Left lung (tissue), 10 donors: ENCODE measurements around the gene ANKMY1. TPM values are rescaled to one million over a fixed set of nuclear protein-coding genes. Genes with fewer than 3 reads are reported as not detected.

Experiments
- ATAC-seq: fragments of 200-7000 bp; cut with Tn5 transposase; one replicate; pipeline ENCODE4 v1.9.1; 2020; ENCODE audit warnings: moderate library complexity
- DNase-seq, 4 donors: peaks; one replicate each; pipeline ENCODE4 v3.0.0-alpha.2; 2013 to 2020
- H3K27ac ChIP-seq, 2 donors: fragments of 200-600 bp; sonication (generic) in 1 of 2; one replicate each; pipeline versions ENCODE4 v1.5.0 to v1.8.0; 2020 to 2021
- H3K27me3 ChIP-seq, 2 donors: fragments of 200-600 bp; sonication (generic) in 1 of 2; one replicate each; pipeline versions ENCODE4 v1.5.0 to v1.8.0; 2020 to 2021
- H3K36me3 ChIP-seq, 2 donors: fragments of 200-600 bp; sonication (generic) in 1 of 2; one replicate each; pipeline versions ENCODE4 v1.5.0 to v1.8.0; 2020 to 2021
- H3K4me1 ChIP-seq, 2 donors: fragments of 200-600 bp; one replicate each; pipeline ENCODE4 v1.8.0; 2021
- H3K4me3 ChIP-seq, 2 donors: fragments of 200-600 bp; sonication (generic) in 1 of 2; one replicate each; pipeline versions ENCODE4 v1.5.0 to v1.8.0; 2020 to 2021; ENCODE audit warnings: mild to moderate bottlenecking in 1 of 2
- H3K9me3 ChIP-seq, 2 donors: fragments of 200-600 bp; sonication (generic) in 1 of 2; one replicate each; pipeline versions ENCODE4 v1.5.0 to v1.8.0; 2020 to 2021
- CTCF ChIP-seq, 2 donors: fragments of 200-600 bp; sonication (generic) in 1 of 2; IDR thresholded peaks; one replicate each; pipeline versions ENCODE4 v1.5.0 to v1.8.0; 2021; ENCODE audit warnings: antibody characterized with exemption in 2 of 2
- intact Hi-C, 2 donors: fragments of 100-400 bp; cut with DNase I; formaldehyde crosslinking; loops; one replicate each; pipeline versions ENCODE4 v1.11.2 to v1.14.2; 2022
- polyA plus RNA-seq, 6 donors: library from polyadenylated mRNA; unstranded; fragments of 120-200 nt; gene quantifications; one replicate each; pipeline ENCODE4 v1.2.1, GENCODE V29; 2013; ENCODE audit not compliant: insufficient read length in 6 of 6
- total RNA-seq, 2 donors: library from RNA; stranded (reverse); fragmentation: NEBNext Ultra II Directional; extraction: Animal tissue kit (Norgen Biotek cat#: 25700); gene quantifications; one replicate each; pipeline ENCODE4 v1.2.1, GENCODE V29; 2021
- donor health status: DM: no; HTN: yes; CAD: no.
- donor health status: DM: no; HTN: no; CAD: no.

ANKMY1 gene
- total and polyA plus RNA-seq, 8 donors, result 11.8 to 20.1 (median 15.1) TPM

DNA sequence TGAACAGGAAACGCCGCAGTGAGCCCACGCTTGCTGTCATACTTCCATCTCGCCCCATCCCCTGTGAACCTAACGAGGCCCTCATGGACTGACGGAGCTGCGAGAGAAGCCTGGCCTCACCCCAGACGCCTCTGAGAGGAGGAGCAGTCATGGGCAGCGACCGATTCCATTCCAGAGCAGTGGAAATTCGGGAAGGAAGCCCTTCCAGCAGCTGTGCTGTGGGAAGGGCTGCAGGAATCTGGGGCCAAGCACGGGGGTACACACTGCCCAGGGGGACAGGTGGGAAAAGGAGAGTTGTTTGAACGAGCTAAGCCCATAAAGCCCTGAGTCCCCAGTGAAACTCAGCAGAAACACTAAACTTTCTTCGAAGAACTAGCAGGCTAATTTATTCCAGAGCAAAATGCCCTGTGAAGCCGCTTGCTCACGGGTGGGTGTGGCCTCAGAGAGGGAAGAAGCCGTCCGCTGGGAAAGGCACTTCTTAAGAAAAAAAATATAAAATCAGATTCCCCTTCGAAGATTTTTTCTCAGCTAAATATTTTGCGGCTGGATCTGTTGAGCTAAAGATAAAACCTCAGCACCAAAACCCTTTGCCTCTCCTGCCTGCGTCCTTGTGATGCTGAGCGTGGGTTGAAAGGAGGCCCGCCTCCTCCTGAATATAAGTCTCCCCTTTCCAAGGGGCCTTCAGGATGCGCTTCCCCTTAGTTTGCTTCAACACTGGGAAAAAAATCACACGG lies 38.2 kb downstream of the ANKMY1 start:
- peaks cover 0 to 29% of the 10 kb centered on the region in 2 donors for H3K36me3 ChIP-seq
- intact Hi-C loops, result no loop called here
- H3K4me3 ChIP-seq, result no peak overlapping the region
- H3K9me3 ChIP-seq, result peaks cover 0 to 19% of the 10 kb centered on the region in 2 donors
- peaks cover 0 to 20% of the 10 kb centered on the region in 2 donors for H3K27me3 ChIP-seq
- ATAC-seq, result peak; percentile 21
- H3K27ac ChIP-seq, result no peak overlapping the region
- peaks cover 0 to 13% of the 10 kb centered on the region in 2 donors for H3K4me1 ChIP-seq
- peak in 1 of 4 donors; percentile 11 for DNase-seq
- TF ChIP-seq CTCF (IDR thresholded peaks at IDR 0.05), result no peak

DNA sequence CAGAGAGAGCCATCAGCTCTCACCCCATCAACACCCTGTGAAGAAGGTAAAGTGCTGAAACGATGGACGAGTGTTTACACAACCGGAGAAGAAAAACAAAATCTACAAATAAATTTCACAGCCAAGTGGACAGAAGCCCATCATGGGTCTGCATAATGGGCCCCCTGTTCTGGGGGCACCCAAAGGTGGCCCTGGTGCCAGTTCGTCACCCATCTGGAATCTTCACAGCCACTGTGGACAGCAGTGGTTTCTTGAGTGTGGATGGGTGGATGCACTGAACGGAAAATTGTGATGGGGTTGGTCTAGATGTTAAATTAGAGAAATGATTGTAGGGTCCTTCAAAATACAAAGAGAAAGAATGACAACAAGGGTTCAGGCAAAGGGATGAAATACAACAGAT lies 38.8 kb downstream of the ANKMY1 start:
- no peak for DNase-seq
- H3K4me3 ChIP-seq, result no peak overlapping the region
- no peak for TF ChIP-seq CTCF (IDR thresholded peaks at IDR 0.05)
- peaks cover 0 to 20% of the 10 kb centered on the region in 2 donors for H3K27me3 ChIP-seq
- H3K4me1 ChIP-seq, result peaks cover 0 to 19% of the 10 kb centered on the region in 2 donors
- H3K27ac ChIP-seq, result no peak overlapping the region
- peaks cover 0 to 23% of the 10 kb centered on the region in 2 donors for H3K36me3 ChIP-seq
- H3K9me3 ChIP-seq, result peaks cover 0 to 13% of the 10 kb centered on the region in 2 donors
- intact Hi-C loops, result no loop called here
- no peak for ATAC-seq

GRCh38 chr2:240517342-240517741 lies 40.4 kb downstream of the ANKMY1 start:
- no peak overlapping the region for H3K4me3 ChIP-seq
- intact Hi-C loops, result no loop called here
- H3K36me3 ChIP-seq, result peaks cover 0 to 11% of the 10 kb centered on the region in 2 donors
- TF ChIP-seq CTCF (IDR thresholded peaks at IDR 0.05), result no peak
- H3K27me3 ChIP-seq, result peaks cover 0 to 20% of the 10 kb centered on the region in 2 donors
- DNase-seq, result no peak
- no peak for ATAC-seq
- peaks cover 0 to 4% of the 10 kb centered on the region in 2 donors for H3K9me3 ChIP-seq
- H3K4me1 ChIP-seq, result peaks cover 0 to 23% of the 10 kb centered on the region in 2 donors
- no peak overlapping the region for H3K27ac ChIP-seq

GRCh38 chr2:240514631-240515030 lies 43.2 kb downstream of the ANKMY1 start:
- H3K9me3 ChIP-seq, result no peaks in the 10 kb centered on the region
- no peak overlapping the region for H3K4me3 ChIP-seq
- no peak for ATAC-seq
- TF ChIP-seq CTCF (IDR thresholded peaks at IDR 0.05), result no peak
- no peak for DNase-seq
- no peak overlapping the region for H3K27ac ChIP-seq
- H3K4me1 ChIP-seq, result peaks cover 0 to 15% of the 10 kb centered on the region in 2 donors
- intact Hi-C loops, result no loop called here
- H3K27me3 ChIP-seq, result peaks cover 0 to 5% of the 10 kb centered on the region in 2 donors
- H3K36me3 ChIP-seq, result peaks cover 0 to 17% of the 10 kb centered on the region in 2 donors

- Histone ChIP-seq H3K27ac (no peak overlapping the region), H3K27me3 (no peaks in the 10 kb centered on the region), H3K36me3 (peaks cover 0 to 17% of the 10 kb centered on the region in 2 donors), H3K4me1 (peaks cover 0 to 11% of the 10 kb centered on the region in 2 donors), H3K4me3 (no peak overlapping the region), H3K9me3 (no peaks in the 10 kb centered on the region)
- DNase-seq (peak; percentile 28 to 97 (median 78)), ATAC-seq (peak; percentile 99)
- intact Hi-C loops, result no loop called here
- TF ChIP-seq CTCF (IDR thresholded peaks at IDR 0.05), result peak; percentile 76 to 94
Measured at GRCh38 chr2:240513549-240514287, 44.1 kb downstream of the ANKMY1 start.
